ENCODE results near the gene HMX3. TPM values are rescaled to one million over a fixed set of nuclear protein-coding genes. Genes with fewer than 3 reads are reported as not detected.

Gene HMX3
- total and polyA plus RNA-seq, 2 of the 13 experiments (the other 11 are each of a cell fraction or from before 2014, with no cell fraction given), result not detected

- TF ChIP-seq ZNF280D (CRISPR knock-in tag; IDR thresholded peaks at IDR 0.05), result 0 out of 2 replicates have a peak, but pooled peaks have one; percentile 62
- peak; percentile 63; the same call in 1 of the 2 replicates for TF ChIP-seq MTA1 (CRISPR knock-in tag; IDR thresholded peaks at IDR 0.05; ENCODE audit: borderline replicate concordance)
- TF ChIP-seq, protein P1, sequence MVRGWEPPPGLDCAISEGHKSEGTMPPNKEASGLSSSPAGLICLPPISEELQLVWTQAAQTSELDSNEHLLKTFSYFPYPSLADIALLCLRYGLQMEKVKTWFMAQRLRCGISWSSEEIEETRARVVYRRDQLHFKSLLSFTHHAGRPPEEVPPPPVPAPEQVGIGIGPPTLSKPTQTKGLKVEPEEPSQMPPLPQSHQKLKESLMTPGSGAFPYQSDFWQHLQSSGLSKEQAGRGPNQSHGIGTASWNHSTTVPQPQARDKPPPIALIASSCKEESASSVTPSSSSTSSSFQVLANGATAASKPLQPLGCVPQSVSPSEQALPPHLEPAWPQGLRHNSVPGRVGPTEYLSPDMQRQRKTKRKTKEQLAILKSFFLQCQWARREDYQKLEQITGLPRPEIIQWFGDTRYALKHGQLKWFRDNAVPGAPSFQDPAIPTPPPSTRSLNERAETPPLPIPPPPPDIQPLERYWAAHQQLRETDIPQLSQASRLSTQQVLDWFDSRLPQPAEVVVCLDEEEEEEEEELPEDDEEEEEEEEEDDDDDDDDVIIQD (CRISPR knock-in tag; IDR thresholded peaks at IDR 0.05; ENCODE audit: low read depth), result peak; percentile 26
- no peak for TF ChIP-seq LCORL (IDR thresholded peaks at IDR 0.05)
- TF ChIP-seq LCORL (CRISPR knock-in tag; IDR thresholded peaks at IDR 0.05), result peak; percentile 82; the same call in 1 of the 2 replicates
- no peak for TF ChIP-seq ZNF280B (CRISPR knock-in tag; IDR thresholded peaks at IDR 0.05; ENCODE audit: borderline replicate concordance)
- TF ChIP-seq ELF1 (CRISPR knock-in tag; IDR thresholded peaks at IDR 0.05), result peak; percentile 57; the same call in 1 of the 2 replicates
- peak; percentile 94 for TF ChIP-seq ETV5 (CRISPR knock-in tag; IDR thresholded peaks at IDR 0.05; ENCODE audit: borderline replicate concordance)
- peak; percentile 97 for TF ChIP-seq BCL6 (CRISPR knock-in tag; IDR thresholded peaks at IDR 0.05)
- TF ChIP-seq, protein P2, sequence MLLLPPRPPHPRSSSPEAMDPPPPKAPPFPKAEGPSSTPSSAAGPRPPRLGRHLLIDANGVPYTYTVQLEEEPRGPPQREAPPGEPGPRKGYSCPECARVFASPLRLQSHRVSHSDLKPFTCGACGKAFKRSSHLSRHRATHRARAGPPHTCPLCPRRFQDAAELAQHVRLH (CRISPR knock-in tag; IDR thresholded peaks at IDR 0.05; ENCODE audit: borderline replicate concordance, low read depth), result 0 out of 2 replicates have a peak, but pooled peaks have one; percentile 34
- TF ChIP-seq CSRNP2 (CRISPR knock-in tag; conservative IDR thresholded peaks at IDR 0.05; ENCODE audit: low read depth), result no peak
- no peak for TF ChIP-seq GPN1 (CRISPR knock-in tag; IDR thresholded peaks at IDR 0.05; ENCODE audit: borderline replicate concordance)
- TF ChIP-seq ZKSCAN8 (CRISPR knock-in tag; IDR thresholded peaks at IDR 0.05; ENCODE audit: borderline replicate concordance), result 0 out of 2 replicates have a peak, but pooled peaks have one; percentile 35
- peak; percentile 78 for TF ChIP-seq SOX13 (IDR thresholded peaks at IDR 0.05)
- TF ChIP-seq SOX13 (CRISPR knock-in tag; conservative IDR thresholded peaks at IDR 0.05 in 1 of 2, IDR thresholded peaks at IDR 0.05 in 1 of 2), result peak in 1 of 2 experiments; percentile 84; a peak in 2 of 4 replicates
- TF ChIP-seq IRF2 (CRISPR knock-in tag; IDR thresholded peaks at IDR 0.05), result 0 out of 2 replicates have a peak, but pooled peaks have one; percentile 37
- peak; percentile 89 for TF ChIP-seq PITX1 (CRISPR knock-in tag; IDR thresholded peaks at IDR 0.05)
- TF ChIP-seq FOXP4 (CRISPR knock-in tag; IDR thresholded peaks at IDR 0.05), result peak; percentile 62; the same call in 1 of the 2 replicates
Measured at GRCh38 chr10:123139521-123140163, 3.9 kb downstream of the HMX3 start (continued).
